ENCODE results near the gene ARHGAP35.
"Not testable (repeated sequence)": the region's sequence is repeated elsewhere in the genome, so short reads cannot be mapped to it uniquely, and the experiment has no call there.

The ARHGAP35 gene

GRCh38 chr19:46860846-46861690, at the start of gene ARHGAP35:
TSS of gene ARHGAP35 (plus strand) at chr19:46860997. CDS start at chr19:46918676, 57,679 bp downstream.
- peak; percentile 89 for DNase-seq (ENCODE audit: low spot score)

- no peak for DNase-seq (ENCODE audit: low spot score)
Measured at GRCh38 chr19:46812977-46813838, 47.6 kb upstream of the ARHGAP35 start.

GRCh38 chr19:46813839-46814358, 46.9 kb upstream of the ARHGAP35 start:
- DNase-seq (ENCODE audit: low spot score), result no peak

GRCh38 chr19:46815833-46816627, 44.8 kb upstream of the ARHGAP35 start:
- DNase-seq (ENCODE audit: low spot score), result no peak

- DNase-seq (ENCODE audit: low spot score), result no peak
Measured at GRCh38 chr19:46818812-46819211, 42.0 kb upstream of the ARHGAP35 start.

- peak; percentile 63 for DNase-seq (ENCODE audit: low spot score)
Measured at GRCh38 chr19:46821512-46822409, 39.0 kb upstream of the ARHGAP35 start.

GRCh38 chr19:46822410-46822787, 38.4 kb upstream of the ARHGAP35 start:
- not testable (repeated sequence) for DNase-seq (ENCODE audit: low spot score)

GRCh38 chr19:46823049-46823448, 37.7 kb upstream of the ARHGAP35 start:
- DNase-seq (ENCODE audit: low spot score), result no peak

GRCh38 chr19:46824890-46825730, 35.7 kb upstream of the ARHGAP35 start:
- no peak for DNase-seq (ENCODE audit: low spot score)

GRCh38 chr19:46825731-46826055, 35.1 kb upstream of the ARHGAP35 start:
- DNase-seq (ENCODE audit: low spot score), result no peak

- no peak for DNase-seq (ENCODE audit: low spot score)
Measured at GRCh38 chr19:46828484-46828883, 32.3 kb upstream of the ARHGAP35 start.

GRCh38 chr19:46830864-46831263, 29.9 kb upstream of the ARHGAP35 start:
- DNase-seq (ENCODE audit: low spot score), result no peak

GRCh38 chr19:46834121-46834520, 26.7 kb upstream of the ARHGAP35 start:
- no peak for DNase-seq (ENCODE audit: low spot score)

GRCh38 chr19:46834984-46835383, 25.8 kb upstream of the ARHGAP35 start:
- no peak for DNase-seq (ENCODE audit: low spot score)

GRCh38 chr19:46838160-46838559, 22.6 kb upstream of the ARHGAP35 start:
- no peak for DNase-seq (ENCODE audit: low spot score)

GRCh38 chr19:46839752-46840497, 20.9 kb upstream of the ARHGAP35 start:
- no peak for DNase-seq (ENCODE audit: low spot score)

GRCh38 chr19:46840498-46840942, 20.3 kb upstream of the ARHGAP35 start:
- DNase-seq (ENCODE audit: low spot score), result peak; percentile 61

GRCh38 chr19:46841458-46842083, 19.2 kb upstream of the ARHGAP35 start:
- DNase-seq (ENCODE audit: low spot score), result no peak

GRCh38 chr19:46842791-46843190, 18.0 kb upstream of the ARHGAP35 start:
- DNase-seq (ENCODE audit: low spot score), result no peak

Data from CD4-positive, alpha-beta T cell treated with Interleukin-6 at 100 ng/mL for 8 hours (primary cell).